Tibial nerve (tissue), 4 donors: ENCODE results near the gene MPND. TPM values are rescaled to one million over a fixed set of nuclear protein-coding genes. Genes with fewer than 3 reads are reported as not detected.

Experiments used
- DNase-seq, 2 donors: peaks; one replicate each; pipeline ENCODE4 v3.0.0-alpha.2; 2019; ENCODE audit warnings: low spot score in 2 of 2
- H3K27ac ChIP-seq, 4 donors: fragments of 200-600 bp; sonication (generic) in 3 of 4; one replicate each; pipeline ENCODE4 v1.5.1; 2017 to 2019; ENCODE audit warnings: mild to moderate bottlenecking in 1 of 4
- H3K27me3 ChIP-seq, 2 donors: fragments of 200-600 bp; sonication (generic) in 1 of 2; one replicate each; pipeline versions ENCODE4 v1.5.1 to v1.6.0; 2017 to 2019
- H3K36me3 ChIP-seq, 3 donors: fragments of 200-600 bp; sonication (generic); one replicate each; pipeline ENCODE4 v1.5.1; 2018 to 2019
- H3K4me1 ChIP-seq, 4 donors: fragments of 200-600 bp; sonication (generic) in 3 of 4; one replicate each; pipeline ENCODE4 v1.5.1; 2017 to 2019
- H3K4me3 ChIP-seq, 4 donors: fragments of 200-600 bp; sonication (generic) in 3 of 4; one replicate each; pipeline ENCODE4 v1.5.1; 2017 to 2019; ENCODE audit warnings: mild to moderate bottlenecking in 1 of 4, moderate library complexity in 1 of 4
- H3K9me3 ChIP-seq, 4 donors: fragments of 200-600 bp; sonication (generic) in 3 of 4; one replicate each; pipeline ENCODE4 v1.5.1; 2017 to 2019
- CTCF ChIP-seq, 5 experiments: fragments of 200-600 bp in 3 of 5; fragments of 450-650 bp in 2 of 5; sonication (generic) in 3 of 5; IDR thresholded peaks; one replicate each; pipeline ENCODE4 v1.5.1; 2016 to 2019; ENCODE audit warnings: antibody characterized with exemption in 5 of 5, mild to moderate bottlenecking in 3 of 5, moderate library complexity in 2 of 5
- EP300 ChIP-seq, 2 donors: sonication (generic); formaldehyde crosslinking; IDR thresholded peaks; one replicate each; pipeline ENCODE4 v1.6.1; 2017; ENCODE audit warnings: antibody characterized with exemption in 2 of 2, mild to moderate bottlenecking in 1 of 2
- POLR2A ChIP-seq, 2 donors: fragments of 450-650 bp; IDR thresholded peaks; one replicate each; pipeline ENCODE4 v1.6.1; 2017; ENCODE audit warnings: antibody characterized with exemption in 2 of 2, mild to moderate bottlenecking in 2 of 2, moderate library complexity in 2 of 2
- WGBS, 2 donors: methylation state at CpG; one replicate each; pipeline ENCODE4 v1.1.5; 2018; 5-methylcytosine and 5-hydroxymethylcytosine counted together
- total RNA-seq, 4 donors: library from RNA; depleted of rRNA; stranded (reverse); fragments of >200 nt; gene quantifications; one replicate each; pipeline ENCODE4 v1.1.0, GENCODE V29; 2016

Gene MPND
- total RNA-seq, 4 donors from 2014 or later, result 2.2 to 13.2 (median 6.6) TPM

- no peak overlapping the region for H3K4me3 ChIP-seq
- H3K36me3 ChIP-seq, result peaks cover 0 to 21% (median 0%) of the 10 kb centered on the region in 3 donors
- peaks cover 0 to 14% (median 9%) of the 10 kb centered on the region in 4 donors for H3K4me1 ChIP-seq
- no peak for TF ChIP-seq POLR2A (IDR thresholded peaks at IDR 0.05)
- no peak for TF ChIP-seq EP300 (IDR thresholded peaks at IDR 0.05)
- TF ChIP-seq CTCF (IDR thresholded peaks at IDR 0.05), result no peak
- 86 to 95% methylated on average over 7 of the region's 7 CpGs for WGBS, 2 donors
- H3K27me3 ChIP-seq, result no peaks in the 10 kb centered on the region
- no peaks in the 10 kb centered on the region for H3K9me3 ChIP-seq
- no peak for DNase-seq
- H3K27ac ChIP-seq, result no peak overlapping the region
Observed at GRCh38 chr19:4406626-4407025, 63.3 kb downstream of the MPND start.

GRCh38 chr19:4409123-4409933, 66.0 kb downstream of the MPND start:
- Histone ChIP-seq H3K4me1 (no peaks in the 10 kb centered on the region), H3K4me3 (no peak overlapping the region), H3K36me3 (peaks cover 0 to 39% (median 0%) of the 10 kb centered on the region in 3 donors), H3K27me3 (no peaks in the 10 kb centered on the region), H3K27ac (no peak overlapping the region), H3K9me3 (no peaks in the 10 kb centered on the region)
- TF ChIP-seq CTCF (IDR thresholded peaks at IDR 0.05), result no peak
- no peak for TF ChIP-seq EP300 (IDR thresholded peaks at IDR 0.05)
- no peak for TF ChIP-seq POLR2A (IDR thresholded peaks at IDR 0.05)
- no peak for DNase-seq
- 82 to 86% methylated on average over 23 of the region's 23 CpGs for WGBS, 2 donors

Other genes starting within 250 kb of the MPND start
- gene MAP2K2, start 219.4 kb upstream of the MPND start, total RNA-seq, result 100 to 1,000 TPM in 1 of 4 donors, 10 to 100 TPM in 3; 36.9 to 128 (median 75.0) TPM
- gene CREB3L3, start 189.9 kb upstream of the MPND start, total RNA-seq, result not detected
- 10 to 100 TPM; 17.7 to 41.4 (median 38.2) TPM for gene SIRT6, start 161.0 kb upstream of the MPND start, total RNA-seq
- 1 to 10 TPM in 1 of 4 donors, under 1 TPM in 3; 0.30 to 1.7 (median 0.61) TPM for gene ANKRD24, start 160.9 kb upstream of the MPND start, total RNA-seq
- gene EBI3, start 114.0 kb upstream of the MPND start, total RNA-seq, result 10 to 100 TPM in 2 of 4 donors, 1 to 10 TPM in 2; 1.4 to 18.0 (median 9.0) TPM
- 10 to 100 TPM; 19.4 to 33.9 (median 24.0) TPM for gene YJU2, start 96.5 kb upstream of the MPND start, total RNA-seq
- gene SHD, start 64.3 kb upstream of the MPND start, total RNA-seq, result not detected
- 1 to 10 TPM in 2 of 4 donors, under 1 TPM in 1, not detected in 1; 0.60 to 7.9 (median 1.2) TPM for gene TMIGD2, start 41.2 kb upstream of the MPND start, total RNA-seq
- gene FSD1, start 39.0 kb upstream of the MPND start, total RNA-seq, result under 1 TPM in 1 of 4 donors, not detected in 3; 0.87 TPM
- 1 to 10 TPM in 3 of 4 donors, not detected in 1; 3.1 to 6.0 (median 4.8) TPM for gene STAP2, start 4.7 kb upstream of the MPND start, total RNA-seq
- 10 to 100 TPM; 35.0 to 64.8 (median 52.9) TPM for gene SH3GL1, start 57.0 kb downstream of the MPND start, total RNA-seq
- 10 to 100 TPM in 1 of 4 donors, 1 to 10 TPM in 3; 4.9 to 18.6 (median 8.1) TPM for gene CHAF1A, start 59.1 kb downstream of the MPND start, total RNA-seq
- gene UBXN6, start 114.2 kb downstream of the MPND start, total RNA-seq, result 100 to 1,000 TPM in 1 of 4 donors, 10 to 100 TPM in 3; 84.3 to 101 (median 92.2) TPM
- gene HDGFL2, start 128.7 kb downstream of the MPND start, total RNA-seq, result 10 to 100 TPM; 30.2 to 54.0 (median 48.7) TPM
- gene PLIN4, start 174.9 kb downstream of the MPND start, total RNA-seq, result 100 to 1,000 TPM in 3 of 4 donors, 10 to 100 TPM in 1; 65.1 to 689 (median 138) TPM
- 10 to 100 TPM; 12.0 to 26.7 (median 19.1) TPM for gene PLIN5, start 191.7 kb downstream of the MPND start, total RNA-seq
- 1 to 10 TPM in 3 of 4 donors, under 1 TPM in 1; 0.66 to 2.5 (median 1.4) TPM for gene LRG1, start 196.5 kb downstream of the MPND start, total RNA-seq
- 10 to 100 TPM in 2 of 4 donors, 1 to 10 TPM in 2; 1.5 to 18.6 (median 7.4) TPM for gene SEMA6B, start 216.1 kb downstream of the MPND start, total RNA-seq